ENCODE measurements around the gene UNKL.

Gene UNKL
- long read RNA-seq, donor 1, partial matches to known transcripts = 118 of 119 reads
- long read RNA-seq, donor 1, other reads (novel, unspliced or antisense) = 0 of 119 reads
- long read RNA-seq, donor 2 = 0 reads
- long read RNA-seq, donor 3, full-length matches to known transcripts = 1 of 1 reads
- long read RNA-seq, donor 3, partial matches to known transcripts = 0 of 1 reads
- long read RNA-seq, donor 3, other reads (novel, unspliced or antisense) = 0 of 1 reads
- long read RNA-seq, donor 4, partial matches to known transcripts = 70 of 71 reads
- long read RNA-seq, donor 4, other reads (novel, unspliced or antisense) = 0 of 71 reads
- long read RNA-seq, donor 5, partial matches to known transcripts = 0 of 2 reads
- long read RNA-seq, donor 5, other reads (novel, unspliced or antisense) = 0 of 2 reads
- long read RNA-seq, donor 6, partial matches to known transcripts = 0 of 2 reads
- long read RNA-seq, donor 6, other reads (novel, unspliced or antisense) = 0 of 2 reads
- long read RNA-seq, donor 7 = 0 reads
- long read RNA-seq, donor 8 = 0 reads

GRCh38 chr16:1414532-1415260 is at the start of gene UNKL:
UNKL (minus strand) TSS chr16:1414704; CDS start chr16:1414691, 13 bp downstream.
- DNase-seq = peak; percentile 44

- DNase-seq = no peak
Observed at GRCh38 chr16:1461146-1461545, 46.6 kb upstream of the UNKL start.

GRCh38 chr16:1460602-1461138 is 46.2 kb upstream of the UNKL start:
- no peak for DNase-seq

- no peak for DNase-seq
Observed at GRCh38 chr16:1459967-1460366, 45.5 kb upstream of the UNKL start.

GRCh38 chr16:1458977-1459341 is 44.5 kb upstream of the UNKL start:
- DNase-seq = no peak

- no peak for DNase-seq
Observed at GRCh38 chr16:1458336-1458976, 44.0 kb upstream of the UNKL start.

GRCh38 chr16:1457489-1458245 is 43.2 kb upstream of the UNKL start:
- DNase-seq = no peak

- no peak for DNase-seq
Observed at GRCh38 chr16:1456951-1457350, 42.4 kb upstream of the UNKL start.

GRCh38 chr16:1455190-1456171 is 41.0 kb upstream of the UNKL start:
- no peak for DNase-seq

- DNase-seq = no peak
Observed at GRCh38 chr16:1454561-1454960, 40.1 kb upstream of the UNKL start.

GRCh38 chr16:1453316-1453715 is 38.8 kb upstream of the UNKL start:
- no peak for DNase-seq

- no peak for DNase-seq
Observed at GRCh38 chr16:1452530-1452929, 38.0 kb upstream of the UNKL start.

- DNase-seq = no peak
Observed at GRCh38 chr16:1451702-1452392, 37.3 kb upstream of the UNKL start.

- DNase-seq = no peak
Observed at GRCh38 chr16:1450841-1451240, 36.3 kb upstream of the UNKL start.

GRCh38 chr16:1450218-1450617 is 35.7 kb upstream of the UNKL start:
- DNase-seq = no peak

GRCh38 chr16:1449201-1449788 is 34.8 kb upstream of the UNKL start:
- DNase-seq = no peak

GRCh38 chr16:1448536-1449116 is 34.1 kb upstream of the UNKL start:
- no peak for DNase-seq

- DNase-seq = no peak
Observed at GRCh38 chr16:1447965-1448364, 33.5 kb upstream of the UNKL start.

Data from right kidney (tissue), 9 donors.